NK-92 treated with Interleukin-12 subunit alpha and Interleukin-12 subunit beta, amount 100 ng/mL, for 24 hours (cell line): Measurements from ENCODE around the gene LILRA1.
"Not testable (repeated sequence)": the region's sequence is repeated elsewhere in the genome, so short reads cannot be mapped to it uniquely, and the experiment has no call there.

Experiments used
- DNase-seq: peaks from one replicate; lab custom pipeline; 2025; lab: John Stamatoyannopoulos, UW

LILRA1 gene

DNA sequence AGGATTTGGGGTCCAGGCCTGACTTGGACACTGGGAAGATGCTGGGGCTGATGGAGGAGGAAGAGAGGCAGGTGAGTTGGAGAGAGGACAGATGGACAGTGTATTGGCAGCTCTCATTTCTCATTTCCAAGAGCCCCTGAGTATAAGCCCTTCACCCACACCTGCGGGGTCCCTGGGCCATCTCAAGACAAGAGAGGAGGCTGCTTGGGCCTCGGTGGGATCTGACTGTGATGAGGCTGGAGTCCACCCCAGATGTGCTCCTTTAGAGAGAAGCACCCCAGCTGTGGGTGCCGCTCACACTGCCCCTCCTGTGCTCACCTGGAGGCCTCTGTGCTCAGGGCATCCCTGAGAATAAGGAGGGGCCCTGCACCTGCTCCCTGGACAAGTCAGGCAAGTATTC, 16.1 kb upstream of the LILRA1 start:
- no peak for DNase-seq

DNA sequence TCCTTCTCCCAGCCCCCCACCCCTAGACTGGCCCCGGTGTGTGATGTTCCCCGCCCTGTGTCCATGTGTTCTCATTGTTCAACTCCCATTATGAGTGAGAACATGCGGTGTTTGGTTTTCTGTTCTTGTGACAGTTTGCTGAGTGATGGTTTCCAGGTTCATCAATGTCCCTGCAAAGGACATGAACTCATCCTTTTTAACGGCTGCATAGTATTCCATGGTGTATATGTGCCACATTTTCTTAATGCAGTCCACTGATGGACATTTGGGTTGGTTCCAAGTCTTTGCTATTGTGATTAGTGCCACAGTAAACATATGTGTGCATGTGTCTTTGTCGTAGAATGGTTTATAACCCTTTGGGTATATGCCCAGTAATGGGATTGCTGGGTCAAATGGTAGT, 15.2 kb upstream of the LILRA1 start:
- not testable (repeated sequence) for DNase-seq

DNA sequence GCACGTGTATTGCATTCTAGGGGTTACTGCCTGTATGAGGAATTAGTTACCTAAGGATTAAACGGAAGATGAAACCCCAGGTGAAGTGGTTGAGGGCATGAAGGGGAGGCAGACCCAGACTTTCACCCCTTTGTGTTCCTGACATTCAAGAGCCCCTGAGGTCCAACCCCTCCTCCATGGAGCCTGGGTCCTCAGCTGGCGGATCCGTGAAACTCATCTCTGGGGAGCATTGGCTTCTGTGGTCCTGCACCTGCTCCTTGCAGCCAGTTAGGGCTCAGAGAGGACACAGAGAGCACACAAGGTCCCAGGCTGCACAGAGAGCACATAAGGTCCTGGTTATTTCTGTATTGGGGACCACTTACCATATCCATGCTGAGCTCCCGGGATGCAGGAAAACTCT, 7.0 kb upstream of the LILRA1 start:
- DNase-seq = no peak

DNA sequence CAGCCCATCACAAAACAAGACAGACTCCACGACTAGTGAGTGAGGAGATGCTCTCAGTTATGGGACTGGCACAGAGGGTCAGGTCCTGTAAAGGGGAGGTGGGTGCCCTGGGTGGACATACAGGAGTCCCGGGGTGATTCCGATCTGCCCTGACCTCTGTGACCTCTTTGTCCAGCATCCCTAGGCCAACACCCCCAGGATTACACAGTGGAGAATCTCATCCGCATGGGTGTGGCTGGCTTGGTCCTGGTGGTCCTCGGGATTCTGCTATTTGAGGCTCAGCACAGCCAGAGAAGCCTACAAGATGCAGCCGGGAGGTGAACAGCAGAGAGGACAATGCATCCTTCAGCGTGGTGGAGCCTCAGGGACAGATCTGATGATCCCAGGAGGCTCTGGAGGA, 6.4 kb upstream of the LILRA1 start:
- no peak for DNase-seq

DNA sequence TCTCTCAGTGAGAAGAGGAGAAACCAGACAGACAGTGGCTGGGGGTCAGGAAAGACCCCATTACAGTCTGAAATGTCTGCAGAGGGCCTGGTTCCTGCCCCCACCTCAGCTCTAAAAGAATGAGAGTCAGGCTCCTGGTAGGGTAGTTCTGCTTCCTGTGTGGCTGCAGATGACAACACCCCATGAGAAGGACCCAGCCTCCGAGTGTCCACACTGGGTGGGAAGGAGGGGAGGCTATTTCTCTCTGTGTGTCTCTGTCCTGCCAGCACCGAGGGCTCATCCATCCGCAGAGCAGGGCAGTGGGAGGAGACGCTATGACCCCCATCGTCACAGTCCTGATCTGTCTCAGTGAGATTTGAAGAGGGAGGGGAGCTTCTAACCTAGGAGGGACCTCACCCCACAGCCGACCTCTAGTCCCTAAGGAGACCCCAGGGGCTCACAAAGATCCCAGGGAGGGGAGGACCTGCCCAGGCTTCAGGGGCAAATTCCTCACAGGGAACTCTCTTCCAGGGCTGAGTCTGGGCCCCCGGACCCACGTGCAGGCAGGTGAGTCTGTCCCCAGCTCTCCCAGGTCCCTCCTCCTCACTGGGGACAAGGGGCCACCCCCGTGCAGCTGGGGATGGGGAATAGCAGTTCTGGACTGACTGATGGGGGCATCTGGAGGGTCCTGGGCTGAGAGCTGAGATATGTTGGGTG, 647 bp downstream of the LILRA1 start:
- DNase-seq = not testable (repeated sequence)

DNA sequence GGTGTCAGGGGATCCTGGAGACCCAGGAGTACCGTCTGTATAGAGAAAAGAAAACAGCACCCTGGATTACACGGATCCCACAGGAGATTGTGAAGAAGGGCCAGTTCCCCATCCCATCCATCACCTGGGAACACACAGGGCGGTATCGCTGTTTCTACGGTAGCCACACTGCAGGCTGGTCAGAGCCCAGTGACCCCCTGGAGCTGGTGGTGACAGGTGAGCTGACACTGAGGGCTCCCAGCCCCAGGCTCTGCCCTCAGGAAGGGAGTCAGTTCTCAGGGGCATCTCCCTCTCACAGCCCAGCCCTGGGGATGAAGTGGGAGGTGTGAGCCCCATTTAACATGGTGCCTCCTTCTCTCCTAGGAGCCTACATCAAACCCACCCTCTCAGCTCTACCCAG, 1.3 kb downstream of the LILRA1 start:
- DNase-seq = no peak

DNA sequence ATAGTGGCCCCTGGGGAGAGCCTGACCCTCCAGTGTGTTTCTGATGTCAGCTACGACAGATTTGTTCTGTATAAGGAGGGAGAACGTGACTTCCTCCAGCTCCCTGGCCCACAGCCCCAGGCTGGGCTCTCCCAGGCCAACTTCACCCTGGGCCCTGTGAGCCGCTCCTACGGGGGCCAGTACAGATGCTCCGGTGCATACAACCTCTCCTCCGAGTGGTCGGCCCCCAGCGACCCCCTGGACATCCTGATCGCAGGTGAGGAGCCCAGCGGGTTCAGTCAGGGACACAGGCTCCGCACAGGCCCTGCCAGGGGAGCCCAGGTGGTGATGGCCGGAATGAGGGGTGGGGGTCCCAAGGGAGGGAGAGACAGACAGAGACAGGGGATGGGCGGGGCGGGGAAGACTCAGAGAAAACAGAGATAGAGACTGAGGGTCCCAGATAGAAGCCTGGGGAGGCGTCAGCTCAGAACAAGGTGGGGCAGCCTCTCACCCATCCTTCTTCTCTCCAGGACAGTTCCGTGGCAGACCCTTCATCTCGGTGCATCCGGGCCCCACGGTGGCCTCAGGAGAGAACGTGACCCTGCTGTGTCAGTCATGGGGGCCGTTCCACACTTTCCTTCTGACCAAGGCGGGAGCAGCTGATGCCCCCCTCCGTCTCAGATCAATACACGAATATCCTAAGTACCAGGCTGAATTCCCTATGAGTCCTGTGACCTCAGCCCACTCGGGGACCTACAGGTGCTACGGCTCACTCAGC, 2.4 kb downstream of the LILRA1 start:
- DNase-seq = not testable (repeated sequence)

DNA sequence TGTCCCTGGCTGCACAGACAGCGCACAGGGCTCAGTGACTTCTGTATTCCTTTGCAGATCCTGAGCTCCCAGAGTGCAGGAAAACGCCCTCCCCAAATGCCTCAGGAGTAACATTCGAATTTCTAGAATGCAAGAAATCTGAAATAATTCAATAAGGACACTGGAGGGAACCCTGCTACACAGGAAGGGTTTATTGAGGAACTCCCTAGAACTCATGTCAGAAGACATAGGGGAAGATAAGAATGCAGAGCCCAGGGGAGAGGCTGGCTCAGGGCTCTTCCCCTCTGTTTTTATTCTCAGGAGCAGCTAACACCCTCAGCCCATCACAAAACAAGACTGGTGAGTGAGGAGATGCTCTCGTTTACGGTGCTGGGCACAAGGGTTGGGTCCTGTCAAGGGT, 6.8 kb downstream of the LILRA1 start:
- DNase-seq = no peak

DNA sequence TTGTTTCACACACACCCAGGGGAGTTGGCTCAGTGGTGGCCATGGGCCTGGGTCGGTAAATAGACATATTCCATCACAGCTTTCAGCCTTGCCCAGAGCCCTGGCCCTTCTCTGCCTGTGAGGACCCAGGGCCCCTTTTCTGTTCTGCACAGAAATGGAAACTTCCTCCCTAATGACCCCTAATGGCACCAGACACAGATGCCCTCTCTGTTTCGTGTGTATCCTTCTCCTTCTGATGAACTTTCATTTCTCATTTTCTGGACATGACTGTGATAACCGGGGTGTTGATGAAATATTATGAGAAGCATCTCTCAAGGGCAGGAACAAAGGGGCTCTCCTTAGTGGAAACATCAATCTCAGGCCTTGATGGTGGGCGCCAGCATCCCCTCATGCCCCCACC, 12.8 kb downstream of the LILRA1 start:
- no peak for DNase-seq

DNA sequence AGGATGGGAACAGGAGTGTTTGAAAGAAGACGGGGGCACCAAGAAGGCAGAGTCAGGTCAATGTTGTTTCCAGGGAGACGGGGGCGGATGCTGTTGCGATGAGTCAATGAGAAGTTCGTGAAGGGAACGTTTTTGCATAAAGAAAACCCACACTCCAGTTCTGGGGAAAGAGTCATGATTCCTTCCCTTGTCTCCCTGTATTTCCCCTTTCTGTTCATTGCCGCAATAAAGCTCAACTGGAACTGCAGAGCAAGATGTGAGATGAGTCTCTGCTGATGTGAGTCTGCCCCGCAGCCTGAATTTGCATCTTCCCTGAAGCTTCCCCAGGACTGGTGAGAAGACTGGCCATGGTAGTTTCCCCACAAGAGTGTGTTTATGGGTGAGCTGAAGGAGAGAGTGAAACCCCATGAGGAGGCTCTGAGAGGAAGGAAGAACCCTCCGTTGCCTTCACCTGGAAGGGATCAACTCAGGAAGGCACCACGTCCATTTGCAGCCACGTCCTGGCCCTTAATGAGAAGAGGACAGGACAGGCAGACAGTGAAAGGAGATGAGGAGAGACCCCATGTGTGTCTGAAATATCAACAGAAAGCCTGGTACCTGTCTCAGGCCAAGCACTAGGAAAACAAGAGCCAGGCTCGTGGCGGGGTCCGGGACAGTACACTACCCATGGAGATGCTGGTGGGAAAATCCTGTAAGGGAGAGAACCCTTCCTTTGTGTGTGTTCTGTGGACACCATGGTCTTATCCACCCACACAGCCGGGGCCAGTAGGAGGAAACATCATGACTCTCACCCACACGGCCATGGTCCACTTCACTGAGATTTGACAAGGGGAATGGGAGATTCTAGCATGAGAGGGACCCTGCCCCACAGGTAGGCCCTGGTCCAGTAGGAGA, 13.7 kb downstream of the LILRA1 start:
- no peak for DNase-seq

DNA sequence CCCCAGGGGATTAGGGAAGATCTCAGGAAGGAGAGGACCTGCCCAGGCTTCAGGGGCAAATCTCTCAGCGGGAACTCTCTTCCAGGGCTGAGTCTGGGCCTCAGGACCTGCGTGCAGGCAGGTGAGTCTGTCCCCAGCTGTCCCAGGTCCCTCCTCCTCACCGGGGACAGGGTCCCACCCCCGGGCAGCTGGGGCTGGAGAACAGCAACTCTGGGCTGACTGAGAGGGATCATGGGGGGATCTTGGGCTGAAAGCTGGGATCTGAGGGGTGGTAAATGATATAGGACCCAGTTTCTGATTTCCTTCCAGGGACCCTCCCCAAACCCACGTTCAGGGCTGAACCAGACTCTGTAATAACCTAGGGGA, 14.3 kb downstream of the LILRA1 start:
- no peak for DNase-seq

DNA sequence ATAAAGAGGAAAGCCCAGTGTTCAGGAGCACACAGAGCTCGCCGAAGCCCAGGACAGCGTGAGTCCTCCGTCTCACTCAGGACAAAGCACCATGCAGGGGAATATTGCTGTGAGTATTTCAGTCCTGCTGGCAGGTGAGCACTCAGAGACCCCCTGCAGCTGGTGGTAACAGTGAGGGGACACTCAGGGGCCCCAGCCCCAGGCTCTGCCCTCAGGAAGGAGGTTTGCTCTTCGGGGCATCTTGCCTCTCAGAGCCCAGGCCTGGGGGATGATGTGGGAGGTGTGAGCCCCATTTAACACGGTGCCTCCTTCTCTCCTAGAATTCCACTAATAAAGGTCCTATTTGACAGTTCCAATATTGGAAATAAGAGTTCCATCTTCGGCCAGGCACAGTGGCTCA, 14.8 kb downstream of the LILRA1 start:
- DNase-seq = no peak

DNA sequence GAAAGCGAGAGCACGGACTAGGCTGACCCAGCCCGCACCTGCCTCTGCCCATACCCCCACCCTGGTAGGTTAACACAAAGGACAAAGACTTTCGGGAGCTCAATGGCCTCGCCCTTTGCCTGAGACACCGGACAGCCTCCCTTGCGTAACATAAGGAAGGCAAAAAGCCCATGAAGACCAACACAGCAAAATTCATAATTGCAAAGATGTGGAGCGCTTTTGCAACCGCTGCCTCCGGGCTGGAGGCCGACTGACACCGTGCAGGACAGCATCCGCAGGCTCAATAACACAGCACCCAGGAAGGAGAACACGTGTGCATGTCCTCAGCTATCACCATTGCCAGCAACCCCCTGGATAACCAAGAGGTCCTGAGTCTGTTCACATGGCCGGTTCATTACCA, 15.4 kb downstream of the LILRA1 start:
- DNase-seq = no peak

DNA sequence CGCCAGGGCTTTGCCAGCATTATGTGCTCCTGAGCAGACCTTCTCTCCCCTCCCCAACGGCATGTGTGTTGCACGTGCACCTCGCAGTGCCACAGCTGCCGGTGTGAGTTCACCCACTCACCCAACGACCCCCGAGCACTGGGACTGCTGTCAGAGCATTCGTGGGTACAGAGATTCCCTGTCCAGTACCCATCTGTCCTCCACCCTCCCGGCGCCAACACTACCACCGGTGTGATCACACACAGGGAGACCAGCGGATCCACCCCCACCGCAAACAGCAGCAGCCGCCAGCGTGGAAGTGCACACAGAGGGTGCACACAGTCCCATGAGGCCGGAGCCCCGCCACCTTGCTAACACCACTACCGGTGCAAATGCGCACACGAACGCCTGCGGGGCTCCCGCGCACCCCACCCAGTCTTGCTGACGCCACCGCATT, 15.9 kb downstream of the LILRA1 start:
- no peak for DNase-seq

DNA sequence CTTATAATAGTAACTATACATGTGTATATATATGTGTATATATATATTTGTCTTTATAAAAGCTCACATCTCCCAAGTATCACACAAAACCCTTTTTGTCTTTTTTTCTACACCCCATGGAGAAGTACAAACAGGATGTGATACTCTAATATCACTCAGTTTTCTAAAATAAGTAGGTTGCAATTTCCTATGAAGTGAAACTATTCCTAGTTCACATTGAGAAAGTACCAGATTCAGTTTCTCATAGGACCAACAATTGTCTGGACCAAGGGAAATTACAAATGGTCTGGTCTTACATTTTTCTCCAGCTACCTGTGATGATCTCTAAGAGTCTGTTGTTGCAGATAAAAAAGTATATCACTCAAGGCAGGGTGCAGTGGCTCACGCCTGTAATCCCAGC, 19.0 kb downstream of the LILRA1 start:
- no peak for DNase-seq

DNA sequence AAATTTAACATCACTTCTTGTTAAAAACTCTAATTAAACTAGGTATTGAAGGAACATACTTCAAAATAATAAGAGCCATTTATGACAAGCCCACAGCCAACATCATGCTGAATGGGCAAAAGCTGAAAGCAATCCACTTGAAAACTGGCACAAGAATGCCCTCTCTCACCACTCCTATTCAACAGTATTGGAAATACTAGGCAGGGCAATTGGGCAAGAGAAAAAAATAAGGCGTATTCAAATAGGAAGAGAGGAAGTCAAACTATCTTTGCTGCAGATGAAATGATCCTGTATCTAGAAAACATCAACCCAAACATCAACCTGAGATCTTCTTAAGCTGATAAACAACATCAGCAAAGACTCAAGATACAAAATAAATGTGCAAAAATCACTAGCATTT, 21.3 kb downstream of the LILRA1 start:
- DNase-seq = no peak

DNA sequence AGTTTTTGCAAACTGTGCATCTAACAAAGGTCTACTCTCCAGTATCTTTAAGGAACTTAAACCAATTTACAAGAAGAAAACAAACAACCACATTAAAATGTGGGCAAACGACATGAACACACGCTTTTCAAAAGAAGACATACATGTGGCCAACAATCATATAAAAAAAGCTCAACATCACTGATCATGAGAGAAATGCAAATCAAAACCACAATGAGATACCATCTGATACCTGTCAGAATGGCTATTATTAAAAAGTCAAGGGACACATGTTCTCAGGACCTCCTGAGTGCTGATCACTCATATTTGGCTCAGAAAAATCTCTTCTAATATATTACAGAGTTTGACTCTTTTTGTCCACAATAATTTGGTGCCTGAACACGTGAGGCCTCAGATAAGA, 22.6 kb downstream of the LILRA1 start:
- no peak for DNase-seq

DNA sequence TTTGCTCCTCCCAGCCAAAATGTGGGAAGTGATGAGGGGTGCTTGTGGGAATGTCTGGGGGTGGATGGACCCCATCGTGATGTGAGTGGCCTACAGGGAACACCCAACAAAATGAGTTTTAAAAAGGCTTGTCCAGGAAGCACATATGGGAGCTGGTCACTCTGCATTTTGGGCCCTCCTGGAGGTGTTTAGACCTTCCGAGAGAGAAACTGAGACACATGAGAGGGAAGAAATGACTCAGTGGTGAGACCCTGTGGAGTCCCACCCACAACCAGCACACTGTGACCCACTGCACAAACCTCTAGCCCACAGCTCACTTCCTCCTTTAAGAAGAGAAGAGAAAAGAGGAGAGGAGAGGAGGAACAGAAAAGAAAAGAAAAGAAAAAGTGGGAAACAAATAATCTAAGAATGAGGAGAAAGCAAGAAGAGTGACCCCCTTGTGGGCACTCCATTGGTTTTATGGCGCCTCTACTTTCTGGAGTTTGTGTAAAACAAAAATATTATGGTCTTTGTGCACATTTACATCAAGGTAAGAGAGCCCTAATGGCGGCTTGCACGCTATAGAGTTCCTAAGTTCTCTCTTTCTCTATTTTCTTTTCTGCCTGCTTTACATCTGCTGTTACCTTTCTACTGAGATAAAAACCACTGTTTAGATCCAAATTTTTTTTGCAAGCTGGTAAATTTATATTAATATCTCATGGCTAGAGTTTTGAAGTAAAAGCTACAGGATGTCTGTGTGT, 23.6 kb downstream of the LILRA1 start:
- no peak for DNase-seq

DNA sequence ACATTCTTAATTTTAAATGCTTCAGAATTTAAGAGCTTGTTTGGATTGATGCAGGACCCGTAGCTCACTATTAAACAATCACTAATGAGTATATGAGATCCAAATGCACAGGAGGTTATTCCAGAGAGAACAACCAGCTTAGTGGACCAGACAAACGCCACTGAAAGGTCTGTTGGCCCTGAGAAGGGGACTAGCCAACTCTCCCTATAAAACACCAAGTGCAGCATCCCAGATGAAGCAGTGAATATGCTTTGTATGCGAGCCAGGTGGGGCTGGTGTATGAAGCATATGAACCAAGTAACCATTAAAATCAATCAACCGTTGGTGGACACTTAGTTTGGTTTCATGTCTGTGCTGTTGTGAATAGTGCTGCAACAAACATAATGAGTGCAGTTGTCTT, 27.0 kb downstream of the LILRA1 start:
- DNase-seq = no peak

DNA sequence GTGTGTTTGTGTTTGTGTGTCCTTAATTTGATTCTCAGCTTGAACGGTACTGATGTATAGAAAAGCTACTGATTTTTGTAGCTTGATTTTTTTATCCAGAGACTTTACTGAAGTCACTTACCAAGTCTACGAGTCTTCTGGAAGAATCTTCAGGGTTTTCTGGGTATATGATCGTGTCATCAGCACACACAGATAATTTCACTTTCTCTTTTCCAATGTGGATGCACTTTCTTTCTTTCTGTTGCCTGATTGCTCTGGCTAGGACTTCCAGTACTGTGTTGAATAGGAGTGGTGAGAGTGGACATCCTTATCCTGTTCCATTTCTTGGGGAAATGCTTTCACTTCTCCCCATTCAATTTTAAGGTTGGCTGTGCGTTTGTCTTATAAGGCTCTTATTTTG, 29.0 kb downstream of the LILRA1 start:
- no peak for DNase-seq

DNA sequence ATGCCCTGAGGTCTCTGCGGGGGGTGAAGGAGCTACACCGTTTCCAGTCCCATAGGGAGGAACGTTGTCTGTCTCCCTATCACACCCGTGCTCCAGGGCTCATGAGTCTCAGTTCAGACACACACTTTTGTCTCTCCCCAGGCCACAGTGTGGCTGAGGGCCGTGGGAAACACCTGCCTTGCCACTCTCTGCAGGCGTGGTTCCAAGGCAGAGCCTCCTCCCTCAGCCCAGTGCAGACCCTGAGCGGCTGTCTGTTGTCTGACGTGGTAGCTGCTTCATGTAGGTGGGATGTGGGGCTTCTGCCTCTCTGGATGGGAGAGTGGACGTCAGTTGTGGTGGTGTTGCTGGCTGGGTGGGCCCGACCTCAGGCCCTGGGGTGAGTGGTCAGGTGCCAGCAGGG, 30.8 kb downstream of the LILRA1 start:
- not testable (repeated sequence) for DNase-seq
